ENCODE data around the gene CREG2. TPM values are rescaled to one million over a fixed set of nuclear protein-coding genes. Genes with fewer than 3 reads are reported as not detected.

Gene CREG2
- total RNA-seq, 1 donor from 2014 or later: not detected

DNA sequence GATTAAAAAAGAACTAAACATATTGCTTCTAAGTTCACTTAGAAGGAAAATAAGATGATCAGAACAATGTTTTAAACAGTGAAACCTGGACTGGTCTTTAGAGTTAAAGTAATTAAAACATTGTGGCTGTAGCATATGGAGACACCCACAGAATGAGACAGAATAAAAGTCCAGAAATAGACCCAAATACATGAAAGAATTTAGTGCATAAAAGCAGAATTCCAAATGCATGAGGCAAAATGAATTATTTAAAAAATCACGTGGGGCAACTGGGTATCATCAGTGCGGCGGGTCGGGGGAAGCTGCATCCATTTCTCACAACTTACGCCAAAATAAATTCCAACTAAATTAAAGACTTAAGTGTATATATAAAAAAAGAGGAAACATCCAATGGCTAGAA lies 90.9 kb downstream of the CREG2 start:
- TF ChIP-seq, protein P1, sequence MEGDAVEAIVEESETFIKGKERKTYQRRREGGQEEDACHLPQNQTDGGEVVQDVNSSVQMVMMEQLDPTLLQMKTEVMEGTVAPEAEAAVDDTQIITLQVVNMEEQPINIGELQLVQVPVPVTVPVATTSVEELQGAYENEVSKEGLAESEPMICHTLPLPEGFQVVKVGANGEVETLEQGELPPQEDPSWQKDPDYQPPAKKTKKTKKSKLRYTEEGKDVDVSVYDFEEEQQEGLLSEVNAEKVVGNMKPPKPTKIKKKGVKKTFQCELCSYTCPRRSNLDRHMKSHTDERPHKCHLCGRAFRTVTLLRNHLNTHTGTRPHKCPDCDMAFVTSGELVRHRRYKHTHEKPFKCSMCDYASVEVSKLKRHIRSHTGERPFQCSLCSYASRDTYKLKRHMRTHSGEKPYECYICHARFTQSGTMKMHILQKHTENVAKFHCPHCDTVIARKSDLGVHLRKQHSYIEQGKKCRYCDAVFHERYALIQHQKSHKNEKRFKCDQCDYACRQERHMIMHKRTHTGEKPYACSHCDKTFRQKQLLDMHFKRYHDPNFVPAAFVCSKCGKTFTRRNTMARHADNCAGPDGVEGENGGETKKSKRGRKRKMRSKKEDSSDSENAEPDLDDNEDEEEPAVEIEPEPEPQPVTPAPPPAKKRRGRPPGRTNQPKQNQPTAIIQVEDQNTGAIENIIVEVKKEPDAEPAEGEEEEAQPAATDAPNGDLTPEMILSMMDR (conservative IDR thresholded peaks at IDR 0.05; ENCODE audit: low read depth, low read length): no peak
- no peak for DNase-seq (ENCODE audit: low read depth)
- H3K4me3 ChIP-seq (ENCODE audit: low read depth, low read length): no peak overlapping the region

DNA sequence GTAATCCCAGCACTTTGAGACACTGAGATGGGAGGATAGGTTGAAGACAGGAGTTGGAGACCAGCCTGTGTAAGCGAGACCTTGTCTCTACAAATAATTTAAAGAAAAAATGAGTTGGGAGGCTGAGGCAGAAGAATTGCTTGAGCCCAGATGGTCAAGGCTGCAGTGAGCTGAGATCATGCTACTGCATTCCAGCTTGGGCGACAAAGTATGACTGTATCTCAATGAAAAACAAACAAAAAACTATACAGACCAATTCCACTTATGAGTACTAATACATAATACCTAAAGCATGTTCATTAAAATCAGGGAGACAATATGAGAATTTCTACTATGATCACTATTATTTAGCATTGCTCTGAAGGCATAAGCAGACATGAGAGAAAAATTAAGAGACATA lies 91.4 kb downstream of the CREG2 start:
- TF ChIP-seq, protein P1 (conservative IDR thresholded peaks at IDR 0.05; ENCODE audit: low read depth, low read length): no peak

More for the DNA sequence above, 91.4 kb downstream of the CREG2 start:
- no peak for DNase-seq (ENCODE audit: low read depth)
- no peak overlapping the region for H3K4me3 ChIP-seq (ENCODE audit: low read depth, low read length)

Other genes starting within 250 kb of the CREG2 start
- gene TBC1D8, start 236.1 kb downstream of the CREG2 start, total RNA-seq: 10.2 and 20.5 TPM in 2 replicates
- 65.6 and 67.2 TPM in 2 replicates for gene CNOT11, start 134.6 kb downstream of the CREG2 start, total RNA-seq
- 39.9 and 45.0 TPM in 2 replicates for gene RNF149, start 78.8 kb downstream of the CREG2 start, total RNA-seq
- not detected in 2 replicates for gene RFX8, start 87.6 kb upstream of the CREG2 start, total RNA-seq